GM21737 (cell line): Measurements from ENCODE around the gene PPP1R13B.

Experiments used
- ATAC-seq: cut with Tn5 transposase; IDR thresholded peaks from one replicate; pipeline ENCODE4 v1.9.1; 2021; ENCODE audit warnings: mild to moderate bottlenecking, moderate library complexity; ENCODE audit not compliant: unreplicated experiment

PPP1R13B gene

GRCh38 chr14:103716091-103716801, 131.1 kb downstream of the PPP1R13B start:
- ATAC-seq: peak; percentile 1

- ATAC-seq: peak; percentile 90
Measured at GRCh38 chr14:103715052-103716000, 132.0 kb downstream of the PPP1R13B start, which contains the start of the genes XRCC3 and ZFYVE21. Gene XRCC3, minus strand, starts transcription at chr14:103715451. Its CDS starts 4,364 bp downstream, at chr14:103711087. Gene ZFYVE21, plus strand, starts transcription at chr14:103715810. Its CDS starts 32 bp downstream, at chr14:103715842.

GRCh38 chr14:103714063-103714724, 133.2 kb downstream of the PPP1R13B start:
- no peak for ATAC-seq

GRCh38 chr14:103713304-103714062, 133.9 kb downstream of the PPP1R13B start:
- ATAC-seq: no peak

- no peak for ATAC-seq
Measured at GRCh38 chr14:103712633-103713247, 134.6 kb downstream of the PPP1R13B start.

GRCh38 chr14:103711516-103712431, 135.6 kb downstream of the PPP1R13B start:
- ATAC-seq: no peak

- ATAC-seq: no peak
Measured at GRCh38 chr14:103710771-103711377, 136.5 kb downstream of the PPP1R13B start.

GRCh38 chr14:103709814-103710213, 137.6 kb downstream of the PPP1R13B start:
- no peak for ATAC-seq

GRCh38 chr14:103708750-103709187, 138.6 kb downstream of the PPP1R13B start:
- ATAC-seq: no peak

GRCh38 chr14:103707329-103708263, 139.8 kb downstream of the PPP1R13B start:
- no peak for ATAC-seq

- ATAC-seq: no peak
Measured at GRCh38 chr14:103706551-103707328, 140.6 kb downstream of the PPP1R13B start.

- ATAC-seq: no peak
Measured at GRCh38 chr14:103705504-103706284, 141.7 kb downstream of the PPP1R13B start.

GRCh38 chr14:103705118-103705503, 142.3 kb downstream of the PPP1R13B start:
- no peak for ATAC-seq

- ATAC-seq: no peak
Measured at GRCh38 chr14:103704708-103705107, 142.7 kb downstream of the PPP1R13B start.

GRCh38 chr14:103703433-103704385, 143.7 kb downstream of the PPP1R13B start:
- ATAC-seq: no peak
